Measurements from ENCODE around the gene SACM1L.
A peak's percentile ranks its signal among the peaks of the same experiment; 100 is the strongest.

SACM1L gene, protein sequence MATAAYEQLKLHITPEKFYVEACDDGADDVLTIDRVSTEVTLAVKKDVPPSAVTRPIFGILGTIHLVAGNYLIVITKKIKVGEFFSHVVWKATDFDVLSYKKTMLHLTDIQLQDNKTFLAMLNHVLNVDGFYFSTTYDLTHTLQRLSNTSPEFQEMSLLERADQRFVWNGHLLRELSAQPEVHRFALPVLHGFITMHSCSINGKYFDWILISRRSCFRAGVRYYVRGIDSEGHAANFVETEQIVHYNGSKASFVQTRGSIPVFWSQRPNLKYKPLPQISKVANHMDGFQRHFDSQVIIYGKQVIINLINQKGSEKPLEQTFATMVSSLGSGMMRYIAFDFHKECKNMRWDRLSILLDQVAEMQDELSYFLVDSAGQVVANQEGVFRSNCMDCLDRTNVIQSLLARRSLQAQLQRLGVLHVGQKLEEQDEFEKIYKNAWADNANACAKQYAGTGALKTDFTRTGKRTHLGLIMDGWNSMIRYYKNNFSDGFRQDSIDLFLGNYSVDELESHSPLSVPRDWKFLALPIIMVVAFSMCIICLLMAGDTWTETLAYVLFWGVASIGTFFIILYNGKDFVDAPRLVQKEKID

GRCh38 chr3:45688882-45689786, at the start of gene SACM1L:
TSS of gene SACM1L (plus strand) at chr3:45689396. CDS start at chr3:45689466, 70 bp downstream.
- DNase-seq = peak; percentile 99

- peak in 1 of 2 donors; percentile 34 for DNase-seq
These were observed 49.1 kb upstream of the SACM1L start for GRCh38 chr3:45640091-45640507.

- DNase-seq = no peak
These were observed 48.4 kb upstream of the SACM1L start for GRCh38 chr3:45640724-45641361.

DNA sequence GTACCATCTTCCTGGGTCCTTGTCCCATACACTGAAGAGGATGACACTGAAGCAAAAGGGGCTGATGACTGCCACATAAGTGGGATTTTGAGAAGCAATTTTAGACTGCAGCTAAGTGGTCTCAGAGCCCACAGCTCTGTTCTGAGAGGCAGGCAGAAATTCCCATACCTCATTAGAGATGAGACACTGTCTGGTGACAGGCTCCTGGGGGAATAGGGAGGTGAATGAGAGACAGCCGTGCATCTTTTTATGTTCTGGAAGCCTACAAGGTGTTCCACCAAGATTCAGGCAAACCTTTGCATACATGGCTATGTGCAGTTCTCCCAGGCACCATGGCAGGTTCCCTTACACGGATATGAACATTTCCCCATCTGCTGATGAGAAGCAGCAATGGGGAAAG, 47.4 kb upstream of the SACM1L start:
- DNase-seq = no peak

- DNase-seq = no peak
These were observed 46.5 kb upstream of the SACM1L start for GRCh38 chr3:45642731-45643152.

DNA sequence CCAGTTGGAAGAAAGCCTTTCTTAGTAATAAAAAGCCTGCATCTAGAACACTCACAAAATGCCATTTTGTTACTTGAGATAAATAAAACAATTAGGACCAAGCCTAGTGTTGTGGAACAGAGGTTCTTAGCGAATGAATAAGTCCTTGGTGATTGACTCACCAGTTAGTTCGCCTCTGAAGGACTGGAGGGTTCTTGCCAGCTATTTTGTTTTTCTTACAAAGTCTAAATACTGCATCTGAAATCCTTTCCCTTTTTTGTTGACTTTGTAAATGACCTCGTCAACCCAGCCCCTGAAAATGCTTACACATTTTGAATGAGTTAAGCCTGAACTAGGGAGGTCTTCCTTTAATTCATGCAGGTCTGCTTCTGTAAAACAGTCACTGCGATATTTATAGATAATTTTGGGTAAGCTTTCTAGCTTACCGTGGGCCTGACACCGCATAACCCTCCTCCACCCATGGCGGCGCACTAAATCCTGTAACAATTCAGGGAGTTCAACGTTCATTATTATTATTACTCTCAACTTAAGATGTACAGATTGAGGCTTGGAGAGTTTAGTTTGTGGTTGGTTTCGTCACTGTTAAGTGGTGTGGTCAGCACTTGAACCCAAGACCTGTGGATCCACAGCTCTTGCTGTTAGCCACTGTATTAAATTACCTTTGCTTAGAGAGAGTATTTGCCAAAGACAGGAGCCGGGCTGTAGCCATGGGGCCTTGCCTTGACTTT, 45.0 kb upstream of the SACM1L start:
- DNase-seq = no peak

DNA sequence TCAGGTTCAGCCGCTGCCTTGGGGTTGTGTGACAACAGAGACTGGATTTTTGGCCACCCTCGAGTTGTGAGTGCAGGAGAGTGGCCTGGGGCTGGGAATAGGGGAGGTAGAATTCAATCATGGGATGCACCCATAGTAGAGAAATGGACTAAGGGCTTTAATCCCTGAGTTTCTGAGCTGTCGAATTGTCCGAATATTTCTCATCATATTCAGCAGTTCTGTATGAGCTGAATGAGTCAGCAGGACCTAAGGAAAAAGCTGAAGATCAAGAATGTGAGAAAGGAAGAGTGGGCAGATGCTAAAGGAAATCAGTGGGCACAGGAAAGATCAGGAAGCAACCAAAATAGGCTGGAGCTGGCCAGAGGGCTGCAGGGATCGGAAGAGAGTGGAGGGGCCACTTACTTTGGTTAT, 44.4 kb upstream of the SACM1L start:
- no peak for DNase-seq

- no peak for DNase-seq
These were observed 43.1 kb upstream of the SACM1L start for GRCh38 chr3:45646051-45646585.

GRCh38 chr3:45647148-45647619, 42.0 kb upstream of the SACM1L start:
- DNase-seq = peak; percentile 39 to 82

DNA sequence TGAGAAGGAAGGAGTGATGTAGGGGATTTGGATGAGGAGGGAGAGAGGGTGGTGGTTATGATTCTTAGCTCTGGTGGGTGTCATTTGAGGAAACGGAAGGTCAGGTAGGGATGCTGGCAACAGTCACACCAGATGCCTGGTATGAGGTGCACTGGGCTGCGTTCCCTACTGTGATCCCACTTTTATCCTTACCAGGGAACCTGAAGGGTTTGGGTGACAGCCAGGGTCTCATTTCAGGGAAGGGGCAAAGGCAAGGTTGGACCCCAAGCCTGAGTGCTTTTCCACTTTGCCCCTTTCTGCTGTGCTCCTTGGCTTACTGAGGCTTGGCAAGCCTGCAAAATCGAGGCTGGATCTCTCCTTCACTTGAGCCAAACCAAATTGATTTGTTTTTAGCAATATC, 36.0 kb upstream of the SACM1L start:
- DNase-seq = no peak

- DNase-seq = peak in 1 of 2 donors; percentile 45
These were observed 34.7 kb upstream of the SACM1L start for GRCh38 chr3:45654397-45654944.

DNA sequence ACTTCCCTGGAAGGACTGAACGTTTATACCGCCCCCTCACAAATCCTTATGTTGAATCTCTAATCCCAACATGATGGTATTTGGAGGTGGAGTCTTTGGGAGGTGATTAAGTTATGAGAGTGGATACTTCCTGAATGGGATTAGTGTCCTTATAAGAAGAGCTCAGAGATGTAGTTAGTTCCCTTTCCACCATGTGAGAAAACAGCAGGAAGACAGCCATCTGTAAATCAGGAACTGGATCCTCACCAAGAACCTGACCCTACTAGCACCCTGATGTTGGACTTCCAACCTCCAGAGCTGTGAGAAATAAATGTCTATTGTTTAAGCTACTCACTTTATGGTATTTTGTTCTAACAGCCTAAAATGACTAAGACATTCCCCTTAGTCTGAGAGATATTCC, 33.3 kb upstream of the SACM1L start:
- DNase-seq = no peak

DNA sequence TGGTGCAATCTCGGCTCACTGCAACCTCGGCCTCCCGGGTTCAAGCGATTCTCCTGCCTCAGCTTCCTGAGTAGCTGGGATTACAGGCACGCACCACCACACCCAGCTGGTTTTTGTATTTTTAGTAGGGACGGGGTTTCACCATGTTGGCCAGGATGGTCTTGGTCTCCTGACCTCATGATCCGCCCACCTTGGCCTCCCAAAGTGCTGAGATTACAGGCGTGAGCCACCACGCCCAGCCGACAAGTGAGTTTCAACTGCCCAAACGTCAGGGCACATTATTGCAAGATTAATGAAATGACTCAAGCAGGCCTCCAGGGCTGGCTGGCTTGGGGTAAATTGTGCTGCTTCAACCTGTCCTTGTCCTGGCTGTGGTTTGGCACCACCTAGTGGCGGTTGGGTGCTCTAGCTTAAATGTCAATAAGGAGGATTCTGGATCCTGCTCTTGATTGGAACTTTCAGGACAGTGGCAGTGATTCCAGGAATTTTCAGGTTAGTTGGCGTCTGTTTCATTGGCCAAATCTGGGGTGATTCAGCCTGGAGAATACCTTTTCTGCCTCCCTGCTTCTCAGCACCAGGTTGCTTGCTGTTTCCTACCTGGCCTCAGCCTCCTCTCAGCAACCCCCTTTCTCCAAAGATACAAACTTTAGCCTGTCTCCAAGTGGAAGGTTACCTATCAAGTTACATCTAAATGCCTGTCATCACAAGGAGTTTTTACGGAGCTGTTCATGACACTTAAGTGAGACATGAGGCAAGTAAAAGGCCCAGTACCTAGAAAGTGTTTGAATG, 32.4 kb upstream of the SACM1L start:
- DNase-seq = peak; percentile 44 to 79

DNA sequence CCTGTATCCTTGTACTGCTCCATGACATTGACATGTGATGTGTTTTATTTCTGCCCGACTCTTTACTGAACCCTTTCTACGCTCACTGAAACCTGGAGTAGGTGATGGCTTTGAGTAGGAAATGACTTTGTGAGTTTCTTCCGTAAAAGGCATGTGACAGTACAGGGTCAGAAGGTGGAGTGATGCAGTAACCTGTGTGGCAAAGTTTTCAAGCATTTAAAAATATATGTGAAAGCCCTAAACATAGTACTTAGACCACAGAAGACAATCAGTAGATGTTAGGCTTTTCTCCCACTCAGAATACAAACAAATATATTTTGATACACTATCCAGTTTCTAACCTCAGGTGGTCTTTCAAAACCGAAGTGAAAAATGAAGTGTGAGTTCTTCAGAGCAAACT, 31.3 kb upstream of the SACM1L start:
- DNase-seq = no peak

DNA sequence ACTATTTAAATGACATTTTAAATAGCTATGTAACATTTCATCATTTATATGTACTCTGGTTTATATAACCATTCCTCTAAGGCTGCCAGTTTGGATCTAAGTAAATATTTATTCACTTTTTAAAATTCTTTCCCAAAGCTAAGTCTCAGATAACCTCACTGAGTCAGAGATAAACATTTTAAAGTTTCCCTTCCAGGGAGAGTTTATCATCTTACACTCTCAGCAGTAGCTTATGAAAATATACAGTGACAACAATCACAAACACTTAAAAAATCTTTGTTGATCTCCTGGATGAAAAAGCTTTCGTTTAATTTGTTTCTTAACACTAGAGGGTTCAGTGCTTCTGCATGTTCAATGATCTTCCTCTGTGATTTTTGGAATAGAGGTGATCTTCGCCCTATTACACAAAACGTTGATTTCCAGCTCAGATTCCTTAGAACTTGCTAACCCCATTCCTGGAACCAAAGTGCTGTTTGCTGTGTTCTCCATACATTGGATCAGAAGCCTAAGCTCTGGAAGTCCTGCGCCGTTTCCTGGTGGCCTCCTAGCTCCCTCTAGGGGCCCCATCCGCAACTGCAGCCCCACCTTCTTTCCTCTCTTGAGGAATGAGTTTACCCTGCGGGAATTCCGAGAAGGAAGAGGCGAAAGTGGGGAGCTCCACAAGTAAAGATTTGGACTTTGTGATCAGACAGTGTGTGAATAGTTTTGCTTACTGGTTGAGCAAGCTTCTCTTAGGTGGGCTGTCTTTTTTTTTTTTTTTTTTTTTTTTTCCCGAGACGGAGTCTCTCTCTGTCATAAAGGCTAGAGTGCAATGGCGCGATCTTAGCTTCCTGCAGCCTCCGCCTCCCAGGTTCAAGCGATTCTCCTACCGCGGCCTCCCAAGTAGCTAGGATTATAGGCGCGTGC, 29.3 kb upstream of the SACM1L start:
- DNase-seq = no peak

DNA sequence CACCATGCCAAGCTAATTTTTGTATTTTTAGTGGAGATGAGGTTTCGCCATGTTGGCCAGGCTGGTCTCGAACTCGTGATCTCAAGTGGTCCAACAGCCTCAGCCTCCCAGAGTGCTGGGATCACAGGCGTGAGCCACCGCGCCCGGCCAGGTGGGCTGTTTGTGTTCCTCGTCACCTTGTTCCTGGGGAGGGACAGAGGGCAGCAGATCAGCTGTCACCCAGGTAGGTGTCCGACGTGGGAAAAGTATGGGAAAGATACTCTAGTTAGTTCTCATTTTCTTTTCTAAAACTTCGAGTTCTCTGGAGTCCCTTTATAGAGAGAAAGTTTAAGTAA, 28.7 kb upstream of the SACM1L start:
- DNase-seq = no peak

DNA sequence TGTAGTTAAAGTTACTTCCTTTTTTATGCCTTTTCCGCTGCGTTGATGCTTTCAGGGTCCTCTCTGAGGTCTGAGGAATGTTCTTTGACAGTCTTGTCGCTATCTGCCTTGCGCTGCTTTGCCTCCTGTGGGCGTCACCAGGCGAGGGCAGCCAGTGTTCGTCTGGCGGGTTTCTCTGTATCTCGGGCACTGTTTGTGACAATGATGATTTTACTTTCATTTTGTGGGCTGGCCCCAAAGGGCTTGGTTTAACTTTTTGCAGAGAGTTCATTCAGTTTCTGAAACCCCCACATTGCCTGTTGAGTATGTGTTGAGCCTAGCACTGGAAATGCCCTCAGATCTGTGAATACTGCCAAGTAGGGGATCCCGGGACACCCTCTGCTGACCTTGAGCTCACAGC, 24.6 kb upstream of the SACM1L start:
- DNase-seq = peak in 1 of 2 donors; percentile 84

DNA sequence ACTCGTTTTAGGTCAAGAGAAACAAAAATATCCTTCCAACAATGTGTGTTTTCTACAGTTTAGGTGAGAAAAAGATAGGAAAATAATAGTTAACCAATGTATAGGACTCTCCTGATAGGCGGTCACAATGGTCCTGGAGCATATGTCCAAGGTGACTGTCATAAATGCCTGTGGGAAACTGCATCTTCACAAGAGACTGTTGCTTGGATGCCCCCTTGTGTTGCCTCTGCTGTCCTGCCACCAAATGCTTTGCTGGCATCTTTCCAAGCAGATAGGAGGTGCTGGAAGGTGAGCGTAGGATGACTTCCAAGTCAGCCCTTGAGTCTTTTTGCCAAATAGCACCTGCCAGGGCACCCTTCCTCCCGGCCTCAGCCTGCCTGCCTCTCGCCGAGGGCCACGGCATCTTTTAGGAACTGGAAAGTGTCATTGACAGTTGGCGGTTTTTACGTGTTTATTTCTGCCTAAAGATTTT, 24.1 kb upstream of the SACM1L start:
- DNase-seq = peak in 1 of 2 donors; percentile 39

DNA sequence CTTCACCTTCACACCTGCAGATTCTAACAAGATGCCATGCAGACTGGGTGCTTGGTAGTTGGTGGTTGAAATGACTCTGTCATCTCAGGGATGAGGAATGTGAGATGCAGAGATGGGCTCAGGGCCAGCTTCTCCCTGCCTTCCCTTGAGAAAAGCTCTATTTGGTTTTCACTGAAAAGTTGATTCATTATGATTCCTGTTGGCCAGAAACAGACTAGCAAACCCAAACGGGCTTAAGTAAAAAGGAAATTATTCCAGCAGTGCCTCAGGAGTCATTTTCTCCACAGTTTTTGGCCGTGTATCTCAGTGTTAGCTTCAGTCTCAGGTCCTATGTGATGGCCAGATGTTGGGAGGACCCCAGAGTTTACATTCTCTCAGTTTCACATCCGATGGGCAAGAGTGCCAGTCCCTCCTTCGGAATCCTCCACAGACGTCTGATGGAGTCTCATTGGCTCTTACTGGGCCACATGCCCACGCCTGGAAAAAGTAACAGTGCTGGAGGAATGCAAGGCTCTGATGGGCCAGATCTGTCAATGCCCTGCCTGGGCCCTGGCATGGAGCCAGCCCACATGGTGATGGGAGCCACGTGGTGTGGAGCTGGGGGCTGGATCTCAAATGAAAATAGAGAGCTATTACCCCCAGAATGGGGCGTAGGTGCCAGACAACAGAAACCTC, 22.3 kb upstream of the SACM1L start:
- no peak for DNase-seq
